ENCODE measurements around the gene NR1H4.
"Not testable (repeated sequence)": the region's sequence is repeated elsewhere in the genome, so short reads cannot be mapped to it uniquely, and the experiment has no call there.

The NR1H4 gene

DNA sequence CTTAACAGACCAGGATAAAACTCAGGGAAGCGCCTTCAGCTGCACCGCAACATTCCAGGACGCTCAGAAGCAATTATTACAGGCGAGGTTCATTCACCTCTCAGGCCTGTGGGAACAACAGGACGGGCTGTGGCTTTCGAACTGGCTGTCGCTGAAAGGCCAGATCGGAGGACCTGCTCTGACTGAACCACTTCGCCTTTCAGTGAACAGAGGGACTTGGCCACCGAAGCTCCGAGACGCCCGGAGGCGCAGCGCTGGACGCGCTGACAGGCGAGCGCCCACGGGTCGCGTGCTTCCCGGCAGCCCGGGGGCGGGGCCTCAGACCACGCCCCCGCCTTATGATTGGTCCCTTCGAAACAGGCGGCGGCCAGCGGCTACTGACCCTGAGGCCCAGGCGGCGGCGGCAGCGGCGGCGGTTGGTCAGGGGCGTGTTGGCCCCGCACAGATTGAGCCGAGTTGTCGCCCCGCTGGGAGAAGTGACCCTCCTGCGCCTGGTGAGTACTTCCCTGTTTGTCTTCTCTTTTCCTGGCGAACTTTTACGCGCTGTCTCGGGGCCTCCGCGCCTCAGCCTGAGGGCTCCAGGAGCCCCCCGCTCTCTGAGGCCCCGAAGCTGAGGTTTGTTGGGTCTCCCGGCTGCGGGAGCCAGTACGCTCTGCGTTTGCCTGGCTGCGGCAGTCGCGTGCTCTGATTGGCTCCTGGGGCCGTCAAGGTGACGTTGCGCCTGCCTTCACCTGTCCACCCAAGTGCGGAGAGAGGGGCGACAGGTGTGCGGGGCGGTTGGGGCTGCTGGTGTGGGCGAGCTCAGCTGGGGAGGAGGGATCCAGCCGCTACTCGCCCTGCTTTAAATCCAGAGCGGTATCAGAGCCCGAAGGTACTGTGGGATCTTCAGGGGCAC, 99.9 kb downstream of the NR1H4 start, which contains the start of gene GAS2L3:
Gene GAS2L3 (plus strand): TSS at position 393 of the 895 bp plus-strand sequence. CDS start 21,221 bp downstream, outside the sequence.
- peak; percentile 96 for DNase-seq

DNA sequence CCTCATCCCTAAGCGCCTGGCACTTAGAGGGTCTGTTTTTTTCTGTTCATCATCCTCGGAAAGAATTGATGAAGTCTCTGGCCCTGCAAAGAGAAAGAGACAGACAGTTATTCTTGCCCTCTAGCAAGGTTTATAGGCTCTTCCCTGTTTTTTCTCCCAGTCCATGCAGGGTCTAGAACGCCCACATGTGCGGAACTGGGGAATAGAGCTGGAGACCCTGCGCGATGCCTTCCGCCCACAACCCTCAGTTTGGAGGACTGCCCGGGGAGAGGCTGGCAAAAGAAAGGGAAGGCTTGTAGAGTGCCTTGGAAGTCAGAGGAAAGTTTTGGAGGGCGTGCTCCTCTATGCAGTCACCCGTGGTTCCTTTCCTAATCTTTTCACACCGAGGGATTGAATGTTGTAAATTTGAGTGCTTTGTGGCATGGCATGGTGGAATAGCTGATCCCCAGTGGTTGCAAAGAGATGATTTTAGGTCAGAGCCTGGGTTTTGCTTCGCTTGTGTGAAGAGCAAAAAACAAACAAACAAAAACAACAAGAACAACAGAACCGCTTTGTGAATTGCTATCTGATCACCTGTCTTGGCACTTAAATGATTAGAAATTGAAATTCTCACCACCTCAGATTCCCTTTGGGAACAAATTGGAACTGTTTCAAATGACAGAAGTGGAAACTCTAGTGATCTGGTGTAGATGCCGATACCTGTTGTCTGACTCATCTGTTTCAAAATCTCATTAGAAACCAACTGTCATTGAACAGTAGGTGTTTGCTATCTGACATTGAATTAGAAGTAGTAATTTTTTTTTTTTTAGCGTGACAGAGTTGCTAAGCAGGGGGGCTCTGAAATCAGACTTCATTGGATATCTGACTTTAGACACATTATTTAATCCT, 100.8 kb downstream of the NR1H4 start:
- DNase-seq: peak; percentile 77

DNA sequence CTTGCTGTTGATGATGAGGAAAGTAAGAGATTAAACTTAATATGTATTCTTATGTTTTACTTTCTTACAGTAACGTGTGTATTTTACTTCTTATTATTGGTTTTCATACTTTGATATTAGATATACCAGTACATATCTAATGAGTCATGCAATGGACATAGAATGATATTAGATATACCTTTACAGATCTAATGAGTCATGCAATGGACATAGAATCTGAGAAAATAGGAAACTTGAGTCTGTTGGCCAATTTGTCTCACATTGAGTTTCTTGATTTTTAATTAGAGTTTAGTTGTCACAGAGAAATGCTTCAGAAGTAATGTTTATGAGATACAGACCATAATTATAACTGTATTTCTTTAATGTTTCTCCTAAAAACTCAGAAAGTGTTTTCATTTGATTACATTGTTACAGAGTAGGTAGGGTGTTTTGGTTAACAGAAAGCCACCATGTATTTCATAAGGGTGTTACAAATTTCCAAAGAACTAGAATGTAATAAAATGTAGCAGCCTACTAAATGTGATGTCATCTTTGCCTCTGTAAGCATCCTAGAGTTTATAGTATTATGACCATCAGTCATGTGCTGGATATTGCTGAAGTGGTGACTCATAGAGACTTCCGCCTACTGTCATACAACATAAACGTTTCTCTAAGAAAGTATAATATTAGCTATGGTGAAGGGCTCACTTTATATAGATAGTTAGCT, 102.8 kb downstream of the NR1H4 start:
- DNase-seq: no peak

DNA sequence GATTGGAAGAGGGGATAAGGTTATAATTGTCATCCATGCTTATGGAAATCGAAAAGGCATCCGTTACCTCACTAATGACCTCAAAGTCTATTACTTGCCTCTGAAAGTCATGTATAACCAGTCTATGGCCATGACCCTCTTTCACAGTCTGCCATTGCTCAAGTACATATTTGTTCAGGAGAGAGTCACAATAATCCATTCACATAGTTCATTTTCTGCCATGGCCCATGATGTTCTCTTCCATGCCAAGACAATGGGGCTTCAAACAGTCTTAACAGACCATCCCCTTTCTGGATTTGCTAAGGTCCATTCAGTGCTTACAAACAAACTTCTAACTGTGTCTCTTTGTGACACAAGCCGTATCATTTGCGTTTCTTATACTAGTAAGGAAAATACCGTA, 105.3 kb downstream of the NR1H4 start:
- no peak for DNase-seq

DNA sequence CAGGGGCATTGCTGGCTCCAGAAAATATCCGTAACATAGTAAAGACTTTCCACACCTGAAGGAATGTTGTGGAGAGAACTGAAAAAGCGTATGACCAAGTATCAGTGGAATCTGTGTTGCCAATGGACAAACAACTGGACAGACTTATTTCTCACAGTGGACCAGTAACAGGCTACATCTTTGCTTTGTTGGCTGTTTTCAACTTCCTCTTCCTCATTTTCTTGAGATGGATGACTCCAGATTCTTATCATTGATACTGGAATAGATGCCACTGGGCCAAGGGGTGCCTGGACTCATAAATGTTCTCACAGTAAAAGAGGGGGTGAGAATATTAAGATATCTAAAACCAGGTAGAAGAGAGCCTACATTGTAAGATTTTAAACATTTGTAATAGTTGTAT, 106.2 kb downstream of the NR1H4 start:
- no peak for DNase-seq

DNA sequence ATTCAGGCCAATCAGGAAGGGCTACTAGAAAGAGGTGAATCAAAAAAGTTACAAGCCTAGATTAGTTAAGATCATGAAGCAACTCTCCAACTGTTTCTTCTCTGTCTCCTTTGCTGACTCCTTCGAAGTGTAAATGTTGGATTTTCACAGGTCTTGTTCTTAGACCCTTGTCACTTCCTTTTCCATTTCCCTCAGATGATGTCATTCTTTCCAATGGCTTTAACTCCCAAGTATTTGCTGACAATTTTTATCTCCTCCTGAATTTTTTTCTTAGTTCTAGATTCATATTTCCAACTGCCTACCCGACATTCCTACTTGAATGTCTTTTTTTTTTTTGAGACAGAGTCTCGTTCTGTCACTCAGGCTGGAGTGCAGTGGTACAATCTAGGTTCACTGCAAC, 110.6 kb downstream of the NR1H4 start:
- no peak for DNase-seq

DNA sequence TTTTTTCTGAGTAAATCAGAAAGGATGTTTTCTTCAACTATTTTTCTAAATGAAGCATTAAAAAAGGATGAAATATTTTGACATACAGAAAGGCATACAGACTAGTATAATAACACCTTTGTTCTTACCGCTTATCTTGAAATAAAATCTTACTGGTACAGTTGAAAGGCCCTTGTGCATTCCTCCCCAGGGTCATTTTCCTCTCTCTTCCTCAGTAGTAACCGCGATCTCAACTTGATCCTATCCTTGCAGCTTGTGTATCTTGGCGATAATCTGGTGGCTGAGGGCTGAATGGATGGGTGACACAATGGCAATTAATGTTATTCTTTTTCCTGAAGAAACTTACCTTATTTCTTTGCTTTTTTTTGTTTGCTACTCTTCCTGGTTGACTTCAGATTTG, 118.3 kb downstream of the NR1H4 start:
- DNase-seq: peak; percentile 8

DNA sequence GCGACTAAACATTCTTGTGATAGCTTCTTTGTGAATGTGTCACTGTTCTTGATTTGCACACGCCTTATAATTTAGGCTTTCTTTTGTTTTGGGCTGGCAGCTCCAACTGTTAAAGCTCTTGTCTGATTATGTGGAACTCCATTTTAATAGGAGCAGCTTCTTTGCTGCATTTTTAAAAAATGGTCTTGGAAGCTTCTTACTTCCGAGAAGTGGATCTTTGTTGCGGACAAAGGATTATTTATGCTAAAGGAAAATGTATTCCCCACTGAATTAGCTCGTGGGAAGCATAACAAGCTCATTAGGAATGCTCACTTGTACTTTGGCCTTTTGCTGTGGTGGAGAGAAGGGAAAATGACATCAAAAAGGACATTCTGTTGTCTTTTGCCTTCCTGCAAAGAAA, 119.8 kb downstream of the NR1H4 start:
- DNase-seq: peak; percentile 83

DNA sequence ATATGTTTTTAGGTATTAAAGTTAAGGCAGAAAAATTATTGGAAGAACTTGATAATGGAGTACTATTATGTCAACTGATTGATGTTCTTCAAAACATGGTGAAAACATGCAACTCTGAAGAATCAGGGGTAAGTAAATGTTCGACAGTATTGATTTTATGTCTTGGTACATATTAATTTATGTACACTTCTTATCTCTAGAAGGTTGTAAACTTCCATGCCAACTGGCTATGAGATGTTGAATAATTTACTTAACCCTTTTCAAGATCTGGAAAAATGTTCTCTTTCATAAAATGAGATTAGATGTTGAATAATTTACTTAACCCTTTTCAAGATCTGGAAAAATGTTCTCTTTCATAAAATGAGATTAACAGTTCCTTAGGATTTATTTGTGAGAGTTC, 128.0 kb downstream of the NR1H4 start:
- no peak for DNase-seq

DNA sequence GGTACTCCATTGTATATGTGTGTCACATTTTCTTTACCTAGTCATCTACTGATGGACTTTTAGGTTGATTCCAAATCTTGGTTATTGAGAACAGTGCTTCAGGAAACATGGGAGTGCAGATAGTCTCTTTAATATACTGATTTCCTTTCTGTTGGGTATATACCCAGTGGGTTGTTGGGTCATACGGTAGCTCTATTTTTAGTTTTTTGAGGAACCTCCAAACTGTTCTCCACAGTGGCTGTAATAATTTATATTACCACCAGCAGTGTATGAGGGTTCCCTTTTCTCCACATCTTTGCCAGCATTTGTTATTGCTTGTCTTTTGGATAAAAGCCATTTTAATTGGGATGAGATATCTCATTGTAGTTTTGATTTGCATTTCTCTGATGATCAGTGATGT, 129.3 kb downstream of the NR1H4 start:
- not testable (repeated sequence) for DNase-seq

DNA sequence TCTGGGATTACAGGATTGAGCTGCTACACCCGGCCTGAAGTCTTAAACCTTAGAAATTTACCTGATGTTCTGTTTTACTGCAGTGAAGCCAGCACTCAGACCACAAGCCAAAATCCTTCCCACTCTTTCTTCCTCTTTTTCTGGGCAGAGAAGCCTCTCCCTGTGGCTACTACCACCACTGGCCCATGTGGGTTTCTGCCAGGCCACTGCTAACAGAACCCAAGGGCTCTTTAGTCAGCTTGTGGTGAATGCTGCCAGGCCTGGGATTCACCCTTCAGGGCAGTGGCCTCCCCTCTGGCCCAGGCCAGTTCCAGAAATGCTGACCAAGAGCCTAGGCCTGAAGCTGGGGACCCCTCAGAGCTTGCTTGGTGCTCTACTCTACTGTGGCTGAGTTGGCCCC, 135.1 kb downstream of the NR1H4 start:
- DNase-seq: no peak

DNA sequence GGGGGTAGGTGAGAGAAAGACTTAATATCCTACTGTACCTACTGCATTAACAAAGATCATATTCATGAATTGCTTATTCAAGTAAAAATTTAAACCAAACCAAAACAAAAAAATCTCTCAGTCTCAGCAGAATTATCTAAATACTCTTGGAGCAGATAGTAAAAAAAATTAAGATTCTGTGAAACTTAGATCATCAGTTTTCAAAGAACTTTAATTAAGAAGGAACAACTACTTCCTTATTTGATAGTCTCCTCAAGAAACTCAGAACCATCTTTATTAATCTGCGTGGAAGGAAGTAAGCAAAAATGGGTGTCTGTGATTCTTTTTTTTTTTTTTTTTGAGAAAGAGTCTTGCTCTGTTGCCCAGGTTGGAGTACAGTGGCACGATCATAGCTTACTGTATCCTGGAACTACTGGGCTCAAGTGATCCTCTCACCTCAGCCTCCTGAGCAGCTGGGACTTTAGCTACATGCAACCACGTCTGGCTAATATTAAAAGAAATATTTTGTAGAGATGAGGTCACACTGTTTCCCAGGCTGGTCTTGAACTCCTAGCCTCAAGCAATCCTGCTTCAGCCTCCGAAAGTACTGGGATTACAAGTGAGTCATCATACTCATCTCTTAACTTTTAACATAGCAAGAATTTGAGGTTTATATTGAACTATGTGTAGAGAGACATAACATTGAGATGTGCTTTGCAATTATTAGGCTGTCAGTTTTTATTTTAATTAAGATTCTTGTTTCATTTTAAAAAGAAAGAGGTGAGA, 137.2 kb downstream of the NR1H4 start:
- no peak for DNase-seq

DNA sequence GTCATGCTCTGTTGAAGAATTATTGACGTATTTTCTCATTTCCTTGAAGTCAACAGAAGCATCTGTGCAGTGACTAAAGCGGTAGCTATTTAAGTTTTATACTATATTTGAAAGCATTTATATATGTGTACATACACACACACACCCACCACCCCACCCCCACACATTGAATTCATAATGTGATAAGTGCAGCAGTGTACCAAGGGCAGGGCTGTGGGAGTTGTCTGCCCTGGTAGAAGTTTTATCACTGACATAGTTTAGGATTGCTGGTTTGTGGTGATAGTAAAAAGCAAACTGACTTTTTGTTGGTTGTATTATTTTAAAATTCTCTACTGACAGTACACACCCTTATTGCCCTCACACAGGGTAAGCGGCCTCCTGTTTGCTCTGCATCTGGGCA, 138.9 kb downstream of the NR1H4 start:
- DNase-seq: peak; percentile 44
